ENCODE data around the gene WDR36. TPM values are rescaled to one million over a fixed set of nuclear protein-coding genes. Genes with fewer than 3 reads are reported as not detected.

Gene WDR36
- total RNA-seq, 1 experiment from 2014 or later: 53.6 TPM

DNA sequence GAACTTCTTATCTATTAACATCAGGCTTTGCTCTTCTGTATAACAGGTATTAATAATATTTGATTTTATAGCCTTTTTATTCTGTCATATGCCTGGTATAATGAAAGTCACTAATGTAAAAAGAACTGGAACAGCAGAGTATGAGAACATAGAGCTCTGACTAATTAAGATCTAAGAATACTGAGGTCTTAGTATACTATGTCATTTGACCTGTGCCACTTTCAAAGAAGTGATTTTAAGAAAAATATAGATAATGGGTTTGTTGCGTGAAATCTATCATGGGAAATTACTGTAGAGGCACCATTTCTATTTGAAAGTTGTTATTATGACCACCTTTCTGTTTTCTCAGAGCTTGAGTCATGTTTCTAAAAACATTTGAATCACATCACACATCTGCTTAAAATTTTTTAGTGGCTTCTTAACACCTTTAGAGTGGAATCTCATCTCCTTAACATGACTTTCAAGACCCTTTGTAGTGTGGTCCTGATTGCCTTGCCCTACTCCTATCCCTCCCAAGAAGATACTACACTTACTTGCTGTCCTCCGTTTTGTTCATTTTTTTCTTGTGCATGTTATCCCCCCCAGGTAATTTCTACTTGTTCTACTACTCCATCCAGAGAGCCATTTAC is 14.3 kb downstream of the WDR36 start (continued):
- TF ChIP-seq, protein P1, sequence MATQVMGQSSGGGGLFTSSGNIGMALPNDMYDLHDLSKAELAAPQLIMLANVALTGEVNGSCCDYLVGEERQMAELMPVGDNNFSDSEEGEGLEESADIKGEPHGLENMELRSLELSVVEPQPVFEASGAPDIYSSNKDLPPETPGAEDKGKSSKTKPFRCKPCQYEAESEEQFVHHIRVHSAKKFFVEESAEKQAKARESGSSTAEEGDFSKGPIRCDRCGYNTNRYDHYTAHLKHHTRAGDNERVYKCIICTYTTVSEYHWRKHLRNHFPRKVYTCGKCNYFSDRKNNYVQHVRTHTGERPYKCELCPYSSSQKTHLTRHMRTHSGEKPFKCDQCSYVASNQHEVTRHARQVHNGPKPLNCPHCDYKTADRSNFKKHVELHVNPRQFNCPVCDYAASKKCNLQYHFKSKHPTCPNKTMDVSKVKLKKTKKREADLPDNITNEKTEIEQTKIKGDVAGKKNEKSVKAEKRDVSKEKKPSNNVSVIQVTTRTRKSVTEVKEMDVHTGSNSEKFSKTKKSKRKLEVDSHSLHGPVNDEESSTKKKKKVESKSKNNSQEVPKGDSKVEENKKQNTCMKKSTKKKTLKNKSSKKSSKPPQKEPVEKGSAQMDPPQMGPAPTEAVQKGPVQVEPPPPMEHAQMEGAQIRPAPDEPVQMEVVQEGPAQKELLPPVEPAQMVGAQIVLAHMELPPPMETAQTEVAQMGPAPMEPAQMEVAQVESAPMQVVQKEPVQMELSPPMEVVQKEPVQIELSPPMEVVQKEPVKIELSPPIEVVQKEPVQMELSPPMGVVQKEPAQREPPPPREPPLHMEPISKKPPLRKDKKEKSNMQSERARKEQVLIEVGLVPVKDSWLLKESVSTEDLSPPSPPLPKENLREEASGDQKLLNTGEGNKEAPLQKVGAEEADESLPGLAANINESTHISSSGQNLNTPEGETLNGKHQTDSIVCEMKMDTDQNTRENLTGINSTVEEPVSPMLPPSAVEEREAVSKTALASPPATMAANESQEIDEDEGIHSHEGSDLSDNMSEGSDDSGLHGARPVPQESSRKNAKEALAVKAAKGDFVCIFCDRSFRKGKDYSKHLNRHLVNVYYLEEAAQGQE (IDR thresholded peaks at IDR 0.05; ENCODE audit: low read depth): no peak

GRCh38 chr5:111107371-111107770 is 15.2 kb downstream of the WDR36 start:
- CTCF ChIA-PET: no interaction called here
- Histone ChIP-seq H3K4me3 (replicated peaks in 1 of 2; ENCODE audit: low read depth in 1 of 2, low read length in 2 of 2) (no peak overlapping the region), H3K27ac (ENCODE audit: low read depth, low read length) (no peak overlapping the region), H4K20me1 (ENCODE audit: insufficient read depth) (peaks cover 4% of the 10 kb centered on the region; the same call in 1 of the 2 replicates), H3K79me2 (ENCODE audit: insufficient read depth, low read length) (peaks cover 34% of the 10 kb centered on the region), H3K9ac (ENCODE audit: low read length) (no peak overlapping the region), H3K27me3 (ENCODE audit: insufficient read depth, low read length) (no peaks in the 10 kb centered on the region), H2AFZ (ENCODE audit: low read depth, low read length, poor library complexity, severe bottlenecking) (no peak overlapping the region), H3K4me1 (ENCODE audit: control insufficient read depth in 1 of 2, insufficient read depth in 2 of 2, low read length in 2 of 2) (no peaks in the 10 kb centered on the region), H3K4me2 (ENCODE audit: low read length) (no peak overlapping the region), H3K9me2 (ENCODE audit: insufficient read depth) (no peaks in the 10 kb centered on the region), H3K36me3 (ENCODE audit: control insufficient read depth in 1 of 2, insufficient read depth in 2 of 2, low read length in 2 of 2) (peaks cover 65 to 72% of the 10 kb centered on the region in 2 experiments), H3K9me3 (ENCODE audit: control insufficient read depth in 1 of 2, insufficient read depth in 1 of 2, low read depth in 1 of 2, low read length in 2 of 2) (no peaks in the 10 kb centered on the region)
- RAD21 ChIA-PET (ENCODE audit: low non-redundant PET in 1 of 2, low total read pairs in 2 of 2, uncharacterized antibody in 2 of 2, unreplicated experiment in 2 of 2): no interaction called here
- no peak for ATAC-seq
- no peak for TF ChIP-seq YY1 (IDR thresholded peaks at IDR 0.05; ENCODE audit: extremely low read depth, insufficient replicate concordance, low read depth, low read length)
- TF ChIP-seq ZNF274 (IDR thresholded peaks at IDR 0.05; ENCODE audit: low read depth, low read length): no peak
- TF ChIP-seq POLR2AphosphoS5 (IDR thresholded peaks at IDR 0.05; ENCODE audit: low read depth, low read length): no peak
- DNase-seq (ENCODE audit: low read depth, low spot score): no peak
- BruUV-seq (replicated peaks): no TSS peak
- POLR2A ChIA-PET: interaction anchor here (0.7 kb wide), 1 partner anchor 19 kb away, joined by 5 read pairs; no protein-coding TSS in a partner anchor
- intact Hi-C loops (cut with micrococcal nuclease): no loop called here
